ENCODE data around the gene POLL. TPM values are rescaled to one million over a fixed set of nuclear protein-coding genes. Genes with fewer than 3 reads are reported as not detected.

The POLL gene
- total RNA-seq, 1 experiment from 2014 or later: 51.3 TPM

- no peak for DNase-seq (ENCODE audit: low read depth, low spot score)
- H2AFZ ChIP-seq (ENCODE audit: low read depth, low read length, poor library complexity, severe bottlenecking): no peak overlapping the region
- no peaks in the 10 kb centered on the region for H3K79me2 ChIP-seq (ENCODE audit: insufficient read depth, low read length)
- H3K27me3 ChIP-seq (ENCODE audit: insufficient read depth, low read length): no peaks in the 10 kb centered on the region
- H3K9me2 ChIP-seq (ENCODE audit: insufficient read depth): no peaks in the 10 kb centered on the region
- ChIA-PET RAD21 (ENCODE audit: low non-redundant PET in 1 of 2, low total read pairs in 2 of 2, uncharacterized antibody in 2 of 2, unreplicated experiment in 2 of 2) (interaction anchor here (1.7 kb wide), 2 partner anchors 180 kb away, joined by 15 to 21 read pairs; no protein-coding TSS in a partner anchor), CTCF (interaction anchor here (1.1 to 6.0 kb wide), 7 partner anchors 8 to 471 kb away, joined by 3 to 220 read pairs (median 6); partner anchors contain the start of gene NPM3), POLR2A (no interaction called here)
- H3K27ac ChIP-seq (ENCODE audit: low read depth, low read length): no peak overlapping the region
- intact Hi-C loops (cut with micrococcal nuclease): no loop called here
- H3K9ac ChIP-seq (ENCODE audit: low read length): no peak overlapping the region
- H4K20me1 ChIP-seq (ENCODE audit: insufficient read depth): 0 out of 2 replicates have a peak, but pooled peaks cover 5% of the 10 kb centered on the region
- no peak for ATAC-seq
- H3K4me3 ChIP-seq (replicated peaks in 1 of 2; ENCODE audit: low read depth in 1 of 2, low read length in 2 of 2): no peak overlapping the region
- BruUV-seq (replicated peaks): no TSS peak
- peaks cover 0 to 9% of the 10 kb centered on the region in 2 experiments; a peak in 3 of 4 replicates for H3K36me3 ChIP-seq (ENCODE audit: control insufficient read depth in 1 of 2, insufficient read depth in 2 of 2, low read length in 2 of 2)
- no peaks in the 10 kb centered on the region for H3K9me3 ChIP-seq (ENCODE audit: control insufficient read depth in 1 of 2, insufficient read depth in 1 of 2, low read depth in 1 of 2, low read length in 2 of 2)
- no peak overlapping the region for H3K4me2 ChIP-seq (ENCODE audit: low read length)
- no peaks in the 10 kb centered on the region for H3K4me1 ChIP-seq (ENCODE audit: control insufficient read depth in 1 of 2, insufficient read depth in 2 of 2, low read length in 2 of 2)
- 0 out of 2 replicates have a peak, but pooled peaks have one; percentile 25 for TF ChIP-seq ZFX (IDR thresholded peaks at IDR 0.05)
- no peak for TF ChIP-seq REST (IDR thresholded peaks at IDR 0.05; ENCODE audit: low read depth)
- TF ChIP-seq FOSL1 (IDR thresholded peaks at IDR 0.05; ENCODE audit: low read depth): no peak
- TF ChIP-seq RAD21 (IDR thresholded peaks at IDR 0.05; ENCODE audit: low read depth): no peak
- TF ChIP-seq MAX (IDR thresholded peaks at IDR 0.05): no peak
- no peak for TF ChIP-seq POLR2A (IDR thresholded peaks at IDR 0.05; ENCODE audit: borderline replicate concordance, extremely low read depth, insufficient read depth, insufficient read length)
- no peak for TF ChIP-seq SP1 (IDR thresholded peaks at IDR 0.05; ENCODE audit: low read depth)
- TF ChIP-seq TCF7L2 (IDR thresholded peaks at IDR 0.05; ENCODE audit: borderline replicate concordance, extremely low read depth, insufficient read depth, insufficient read length): no peak
Measured at GRCh38 chr10:101601541-101601940, 13.5 kb upstream of the POLL start.
